Measurements from ENCODE around the gene HNF1A. TPM values are rescaled to one million over a fixed set of nuclear protein-coding genes. Genes with fewer than 3 reads are reported as not detected.

HNF1A gene
- total RNA-seq, 1 experiment from 2014 or later = not detected

DNA sequence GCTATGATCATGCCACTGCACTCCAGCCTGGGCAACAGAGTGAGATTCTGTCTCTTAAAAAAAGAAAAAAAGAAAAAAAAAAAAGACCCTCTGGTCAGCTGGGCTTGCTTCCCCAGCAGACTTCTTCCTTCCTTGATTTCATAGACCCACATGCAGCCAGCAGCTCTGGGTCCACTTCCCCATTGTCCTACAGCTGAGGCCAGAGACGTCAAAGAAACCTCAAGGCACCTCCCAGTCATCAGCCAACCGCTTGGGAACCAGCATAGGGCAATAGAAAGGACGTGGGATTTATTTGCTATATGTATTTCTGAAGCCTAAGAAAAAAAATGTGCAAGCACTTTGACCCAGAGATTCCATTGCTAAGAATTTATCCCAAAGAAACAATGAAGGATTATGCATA, 38.8 kb upstream of the HNF1A start:
- Histone ChIP-seq H3K27me3 (ENCODE audit: insufficient read depth, low read length) (no peaks in the 10 kb centered on the region), H3K9me3 (ENCODE audit: control insufficient read depth in 1 of 2, insufficient read depth in 1 of 2, low read depth in 1 of 2, low read length in 2 of 2) (no peaks in the 10 kb centered on the region), H3K36me3 (ENCODE audit: control insufficient read depth in 1 of 2, insufficient read depth in 2 of 2, low read length in 2 of 2) (no peaks in the 10 kb centered on the region), H3K9ac (ENCODE audit: low read length) (no peak overlapping the region), H3K79me2 (ENCODE audit: insufficient read depth, low read length) (no peaks in the 10 kb centered on the region), H3K27ac (ENCODE audit: low read depth, low read length) (no peak overlapping the region), H3K9me2 (ENCODE audit: insufficient read depth) (no peaks in the 10 kb centered on the region), H4K20me1 (ENCODE audit: insufficient read depth) (no peaks in the 10 kb centered on the region), H3K4me3 (replicated peaks in 1 of 2; ENCODE audit: low read depth in 1 of 2, low read length in 2 of 2) (no peak overlapping the region), H3K4me2 (ENCODE audit: low read length) (no peak overlapping the region), H2AFZ (ENCODE audit: low read depth, low read length, poor library complexity, severe bottlenecking) (no peak overlapping the region), H3K4me1 (ENCODE audit: control insufficient read depth in 1 of 2, insufficient read depth in 2 of 2, low read length in 2 of 2) (peaks cover 0 to 2% of the 10 kb centered on the region in 2 experiments; a peak in 1 of 4 replicates)
- TF ChIP-seq ZFX (IDR thresholded peaks at IDR 0.05) = no peak
- TF ChIP-seq, protein P1, sequence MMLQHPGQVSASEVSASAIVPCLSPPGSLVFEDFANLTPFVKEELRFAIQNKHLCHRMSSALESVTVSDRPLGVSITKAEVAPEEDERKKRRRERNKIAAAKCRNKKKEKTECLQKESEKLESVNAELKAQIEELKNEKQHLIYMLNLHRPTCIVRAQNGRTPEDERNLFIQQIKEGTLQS (IDR thresholded peaks at IDR 0.05) = no peak
- TF ChIP-seq EGR1 (IDR thresholded peaks at IDR 0.05; ENCODE audit: low read depth) = no peak
- TF ChIP-seq POLR2A (IDR thresholded peaks at IDR 0.05; ENCODE audit: borderline replicate concordance, extremely low read depth, insufficient read depth, insufficient read length) = no peak
- no peak for TF ChIP-seq ELF1 (IDR thresholded peaks at IDR 0.05; ENCODE audit: borderline replicate concordance, low read depth)
- TF ChIP-seq CBX3 (IDR thresholded peaks at IDR 0.05; ENCODE audit: low read depth) = no peak
- no peak for TF ChIP-seq SRF (IDR thresholded peaks at IDR 0.05; ENCODE audit: low read depth)
- no peak for TF ChIP-seq FOSL1 (IDR thresholded peaks at IDR 0.05; ENCODE audit: low read depth)
- no peak for TF ChIP-seq POLR2AphosphoS5 (IDR thresholded peaks at IDR 0.05; ENCODE audit: low read depth, low read length)
- TF ChIP-seq, protein P2, sequence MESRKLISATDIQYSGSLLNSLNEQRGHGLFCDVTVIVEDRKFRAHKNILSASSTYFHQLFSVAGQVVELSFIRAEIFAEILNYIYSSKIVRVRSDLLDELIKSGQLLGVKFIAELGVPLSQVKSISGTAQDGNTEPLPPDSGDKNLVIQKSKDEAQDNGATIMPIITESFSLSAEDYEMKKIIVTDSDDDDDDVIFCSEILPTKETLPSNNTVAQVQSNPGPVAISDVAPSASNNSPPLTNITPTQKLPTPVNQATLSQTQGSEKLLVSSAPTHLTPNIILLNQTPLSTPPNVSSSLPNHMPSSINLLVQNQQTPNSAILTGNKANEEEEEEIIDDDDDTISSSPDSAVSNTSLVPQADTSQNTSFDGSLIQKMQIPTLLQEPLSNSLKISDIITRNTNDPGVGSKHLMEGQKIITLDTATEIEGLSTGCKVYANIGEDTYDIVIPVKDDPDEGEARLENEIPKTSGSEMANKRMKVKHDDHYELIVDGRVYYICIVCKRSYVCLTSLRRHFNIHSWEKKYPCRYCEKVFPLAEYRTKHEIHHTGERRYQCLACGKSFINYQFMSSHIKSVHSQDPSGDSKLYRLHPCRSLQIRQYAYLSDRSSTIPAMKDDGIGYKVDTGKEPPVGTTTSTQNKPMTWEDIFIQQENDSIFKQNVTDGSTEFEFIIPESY (IDR thresholded peaks at IDR 0.05; ENCODE audit: extremely low read depth, insufficient replicate concordance, low read length) = no peak
- TF ChIP-seq ZNF274 (IDR thresholded peaks at IDR 0.05; ENCODE audit: low read depth, low read length) = no peak
- no peak for TF ChIP-seq JUND (IDR thresholded peaks at IDR 0.05)
- no peak for TF ChIP-seq EZH2phosphoT487 (IDR thresholded peaks at IDR 0.05; ENCODE audit: borderline replicate concordance)
- no peak for TF ChIP-seq EZH2 (IDR thresholded peaks at IDR 0.05)
- TF ChIP-seq, protein P3, sequence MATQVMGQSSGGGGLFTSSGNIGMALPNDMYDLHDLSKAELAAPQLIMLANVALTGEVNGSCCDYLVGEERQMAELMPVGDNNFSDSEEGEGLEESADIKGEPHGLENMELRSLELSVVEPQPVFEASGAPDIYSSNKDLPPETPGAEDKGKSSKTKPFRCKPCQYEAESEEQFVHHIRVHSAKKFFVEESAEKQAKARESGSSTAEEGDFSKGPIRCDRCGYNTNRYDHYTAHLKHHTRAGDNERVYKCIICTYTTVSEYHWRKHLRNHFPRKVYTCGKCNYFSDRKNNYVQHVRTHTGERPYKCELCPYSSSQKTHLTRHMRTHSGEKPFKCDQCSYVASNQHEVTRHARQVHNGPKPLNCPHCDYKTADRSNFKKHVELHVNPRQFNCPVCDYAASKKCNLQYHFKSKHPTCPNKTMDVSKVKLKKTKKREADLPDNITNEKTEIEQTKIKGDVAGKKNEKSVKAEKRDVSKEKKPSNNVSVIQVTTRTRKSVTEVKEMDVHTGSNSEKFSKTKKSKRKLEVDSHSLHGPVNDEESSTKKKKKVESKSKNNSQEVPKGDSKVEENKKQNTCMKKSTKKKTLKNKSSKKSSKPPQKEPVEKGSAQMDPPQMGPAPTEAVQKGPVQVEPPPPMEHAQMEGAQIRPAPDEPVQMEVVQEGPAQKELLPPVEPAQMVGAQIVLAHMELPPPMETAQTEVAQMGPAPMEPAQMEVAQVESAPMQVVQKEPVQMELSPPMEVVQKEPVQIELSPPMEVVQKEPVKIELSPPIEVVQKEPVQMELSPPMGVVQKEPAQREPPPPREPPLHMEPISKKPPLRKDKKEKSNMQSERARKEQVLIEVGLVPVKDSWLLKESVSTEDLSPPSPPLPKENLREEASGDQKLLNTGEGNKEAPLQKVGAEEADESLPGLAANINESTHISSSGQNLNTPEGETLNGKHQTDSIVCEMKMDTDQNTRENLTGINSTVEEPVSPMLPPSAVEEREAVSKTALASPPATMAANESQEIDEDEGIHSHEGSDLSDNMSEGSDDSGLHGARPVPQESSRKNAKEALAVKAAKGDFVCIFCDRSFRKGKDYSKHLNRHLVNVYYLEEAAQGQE (IDR thresholded peaks at IDR 0.05; ENCODE audit: low read depth) = no peak
- no peak for TF ChIP-seq CEBPB (IDR thresholded peaks at IDR 0.05; ENCODE audit: low read depth)
- no peak for TF ChIP-seq TCF7L2 (IDR thresholded peaks at IDR 0.05; ENCODE audit: borderline replicate concordance, extremely low read depth, insufficient read depth, insufficient read length)
- no peak for TF ChIP-seq SP1 (IDR thresholded peaks at IDR 0.05; ENCODE audit: low read depth)
- POLR2A ChIA-PET = interaction anchor here (2.1 kb wide), 1 partner anchor 16 kb away, joined by 8 read pairs; no protein-coding TSS in a partner anchor
- BruUV-seq (replicated peaks) = no TSS peak
- CTCF ChIA-PET = interaction anchor here (0.7 kb wide), 1 partner anchor 214 kb away, joined by 3 read pairs; no protein-coding TSS in a partner anchor
- DNase-seq (ENCODE audit: low read depth, low spot score) (no peak), ATAC-seq (no peak)
- intact Hi-C loops (cut with micrococcal nuclease) = no loop called here
- RAD21 ChIA-PET (ENCODE audit: low non-redundant PET in 1 of 2, low total read pairs in 2 of 2, uncharacterized antibody in 2 of 2, unreplicated experiment in 2 of 2) = no interaction called here
